ENCODE data around the gene GRK5. TPM values are rescaled to one million over a fixed set of nuclear protein-coding genes. Genes with fewer than 3 reads are reported as not detected.

GRK5 gene
- total RNA-seq, 1 donor from 2014 or later: 26.2 TPM

DNA sequence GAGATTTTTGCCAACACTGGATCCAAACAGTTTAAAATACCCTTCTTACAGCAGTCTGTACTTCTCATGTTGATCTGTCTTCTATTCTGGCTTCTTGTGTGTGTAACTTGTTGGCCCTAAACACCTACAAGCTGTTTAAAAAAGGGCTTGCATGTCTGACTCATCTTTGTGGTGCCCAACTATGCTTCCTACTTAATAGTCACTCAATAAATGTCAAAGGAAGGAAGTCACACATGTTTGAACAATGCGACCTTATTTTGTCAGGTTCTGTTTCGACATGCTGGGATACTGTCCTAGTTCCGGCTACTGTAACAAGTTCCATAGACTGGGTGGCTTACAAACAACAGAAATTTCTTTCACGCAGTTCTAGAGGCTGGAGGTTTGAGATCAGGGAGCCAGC lies 9.4 kb upstream of the GRK5 start:
- no peak for DNase-seq (ENCODE audit: low spot score)

DNA sequence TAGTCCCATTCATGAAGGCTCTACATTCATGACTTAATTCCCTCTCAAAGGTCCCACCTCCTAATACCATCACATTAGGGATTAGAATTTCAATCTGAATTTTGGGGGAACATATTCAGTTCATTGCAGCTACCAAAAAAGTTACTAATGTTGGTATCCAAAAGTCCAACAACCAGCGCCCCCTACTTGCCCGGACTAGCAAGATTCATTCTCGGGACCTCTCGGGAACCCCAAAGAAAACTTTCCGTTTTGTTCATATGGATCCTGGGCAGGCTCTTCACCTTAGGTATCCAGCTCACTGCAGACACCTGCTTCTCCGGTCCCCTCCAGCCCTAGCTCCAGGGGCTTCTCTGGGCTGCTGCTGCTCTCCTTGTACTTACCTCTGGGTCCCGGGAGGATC lies 8.9 kb upstream of the GRK5 start:
- no peak for DNase-seq (ENCODE audit: low spot score)

- peak; percentile 87 for DNase-seq (ENCODE audit: low spot score)
These were observed 8.0 kb upstream of the GRK5 start for GRCh38 chr10:119199231-119199992.

- DNase-seq (ENCODE audit: low spot score): no peak
These were observed 6.1 kb upstream of the GRK5 start for GRCh38 chr10:119201233-119201632.

- DNase-seq (ENCODE audit: low spot score): peak; percentile 22
These were observed 4.4 kb upstream of the GRK5 start for GRCh38 chr10:119203006-119203405.

- peak; percentile 28 for DNase-seq (ENCODE audit: low spot score)
These were observed 1.3 kb upstream of the GRK5 start for GRCh38 chr10:119205894-119206602.

- peak; percentile 79 for DNase-seq (ENCODE audit: low spot score)
These were observed 587 bp upstream of the GRK5 start for GRCh38 chr10:119206603-119207365.

DNA sequence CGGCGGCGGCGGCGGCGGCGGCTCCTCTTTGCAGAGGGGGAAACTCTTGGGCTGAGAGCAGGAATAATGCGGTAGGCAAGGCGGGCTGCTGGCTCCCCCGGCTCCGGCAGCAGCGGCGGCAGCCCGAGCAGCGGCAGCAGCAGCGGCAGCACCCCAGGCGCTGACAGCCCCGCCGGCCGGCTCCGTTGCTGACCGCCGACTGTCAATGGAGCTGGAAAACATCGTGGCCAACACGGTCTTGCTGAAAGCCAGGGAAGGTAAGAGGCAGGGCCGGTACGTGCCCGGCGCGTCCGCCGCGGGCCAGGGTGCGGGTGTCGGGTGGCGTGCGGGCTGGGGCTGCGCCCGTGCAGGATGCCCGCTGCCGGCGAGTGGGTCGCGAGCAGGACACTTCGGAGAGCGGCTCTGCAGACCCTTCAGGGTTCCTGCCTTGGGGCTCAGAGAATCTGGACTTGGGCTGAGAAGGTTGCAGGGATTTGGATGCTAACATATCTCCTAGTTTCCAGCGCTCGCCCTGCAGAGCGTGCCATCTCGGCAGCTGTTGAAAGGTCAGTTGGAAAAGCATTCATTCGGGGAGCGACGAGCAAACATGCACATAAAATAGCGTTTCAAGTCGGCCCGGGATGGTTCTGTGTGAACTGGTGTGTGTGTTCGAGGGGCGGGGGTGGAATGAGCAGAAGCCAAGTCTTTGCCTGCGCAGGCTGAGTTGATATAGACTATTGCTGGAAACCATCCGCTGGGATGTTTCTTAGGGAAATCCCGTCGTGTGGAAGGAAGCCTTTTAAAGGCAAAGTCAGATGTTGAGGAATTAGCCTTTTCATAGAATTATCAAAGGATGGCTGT lies 562 bp downstream of the GRK5 start:
- peak; percentile 85 for DNase-seq (ENCODE audit: low spot score)

- DNase-seq (ENCODE audit: low spot score): peak; percentile 64
These were observed 1.2 kb downstream of the GRK5 start for GRCh38 chr10:119208553-119208940.

- DNase-seq (ENCODE audit: low spot score): peak; percentile 76
These were observed 1.8 kb downstream of the GRK5 start for GRCh38 chr10:119209035-119209735.

- peak; percentile 29 for DNase-seq (ENCODE audit: low spot score)
These were observed 2.5 kb downstream of the GRK5 start for GRCh38 chr10:119209736-119210355.

GRCh38 chr10:119210633-119211032 lies 3.3 kb downstream of the GRK5 start:
- DNase-seq (ENCODE audit: low spot score): no peak

DNA sequence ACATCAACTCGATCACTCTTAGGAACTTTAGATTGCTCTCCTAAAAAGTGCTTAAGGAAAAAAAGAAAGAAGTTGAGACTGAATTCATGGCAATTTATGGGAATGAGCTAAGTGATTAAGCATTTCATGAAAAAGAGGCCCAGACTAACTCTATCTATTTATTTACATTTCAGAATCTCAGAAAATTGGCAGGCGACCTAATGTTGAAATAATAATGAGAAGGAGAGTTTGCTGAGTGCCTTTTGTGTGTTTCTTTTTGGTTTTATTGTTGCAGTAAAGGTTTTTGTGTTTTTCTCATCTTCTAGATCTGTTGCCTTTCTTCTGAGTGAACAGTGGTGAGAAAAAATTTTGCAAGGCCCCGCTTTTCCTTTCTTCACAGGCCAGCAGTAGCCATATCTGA lies 3.8 kb downstream of the GRK5 start:
- DNase-seq (ENCODE audit: low spot score): peak; percentile 54

DNA sequence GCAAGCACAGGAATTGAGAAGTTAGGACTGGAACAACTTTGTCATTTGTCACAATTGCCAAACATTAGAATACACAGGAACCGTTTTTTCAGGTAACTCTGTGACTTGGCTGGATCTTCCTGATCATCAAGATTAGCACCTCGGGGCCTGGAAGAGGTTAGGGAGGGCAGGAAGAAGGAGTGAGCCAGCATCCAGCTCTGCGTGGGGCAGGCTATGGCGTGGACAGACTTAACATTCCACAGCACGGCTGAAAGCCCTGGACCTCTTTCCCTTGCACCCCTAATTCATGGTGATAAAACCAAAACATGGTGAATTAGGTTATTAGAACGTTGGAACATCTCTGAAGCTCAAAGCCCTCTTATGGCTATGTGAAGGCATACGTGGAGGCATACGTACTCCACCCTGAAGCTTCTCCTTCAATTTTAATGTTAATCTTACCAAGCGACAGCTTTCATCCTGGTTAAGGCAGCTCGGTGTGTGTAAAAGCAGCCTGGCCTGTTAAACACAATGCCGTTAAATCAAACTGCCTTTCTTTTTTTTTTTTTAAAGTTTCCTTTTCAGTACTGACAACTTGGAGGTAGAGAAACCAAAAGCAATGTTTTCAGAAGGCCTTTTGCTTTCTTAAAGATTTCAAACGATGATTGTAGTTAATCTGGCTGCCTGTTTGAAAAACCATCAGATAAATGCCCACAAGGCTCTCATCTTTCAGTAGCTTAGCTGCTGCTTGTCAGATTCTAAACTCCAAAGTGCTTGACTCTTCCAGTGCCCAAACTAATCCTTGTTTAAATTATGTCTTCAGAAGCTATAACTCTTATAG lies 4.5 kb downstream of the GRK5 start:
- DNase-seq (ENCODE audit: low spot score): peak; percentile 54

GRCh38 chr10:119215371-119215770 lies 8.0 kb downstream of the GRK5 start:
- no peak for DNase-seq (ENCODE audit: low spot score)

DNA sequence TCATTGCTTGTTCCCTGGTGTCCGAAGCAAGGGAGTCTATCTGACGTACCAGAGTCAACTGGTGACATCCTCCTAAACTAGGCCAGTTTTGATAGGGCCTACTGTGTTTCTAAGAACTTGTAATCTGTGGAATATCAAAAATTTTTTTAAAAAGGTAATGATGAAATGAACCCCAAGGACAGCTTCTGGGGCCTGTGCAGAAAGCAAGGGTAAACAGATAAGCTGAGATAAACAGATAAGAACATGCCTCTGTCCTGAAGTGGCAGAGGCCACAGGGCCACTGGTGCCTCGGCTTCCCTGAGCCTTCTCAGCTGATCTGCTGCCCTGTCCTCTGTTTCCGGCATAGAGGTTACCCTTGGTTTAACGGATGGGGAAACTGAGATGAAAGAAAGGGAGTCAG lies 8.8 kb downstream of the GRK5 start:
- no peak for DNase-seq (ENCODE audit: low spot score)

DNA sequence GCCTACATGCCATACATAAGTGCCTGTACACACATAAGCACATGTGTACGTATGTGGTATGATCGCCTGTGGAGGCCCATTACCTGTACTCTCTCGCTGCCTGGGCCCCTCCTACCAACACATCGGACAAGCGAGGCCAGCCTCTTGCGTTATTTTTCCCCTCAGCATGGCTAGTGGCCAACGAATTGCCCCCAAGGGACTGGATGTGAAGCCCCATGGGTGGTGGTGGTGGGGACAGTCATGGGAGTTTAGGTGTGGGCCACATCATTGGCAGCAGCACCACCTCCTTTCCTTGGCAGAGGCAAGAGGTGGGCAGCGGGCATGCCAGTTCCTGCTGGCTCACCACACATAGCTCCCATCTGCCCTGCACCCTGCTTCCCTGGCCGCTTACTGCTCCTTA lies 10.0 kb downstream of the GRK5 start:
- DNase-seq (ENCODE audit: low spot score): no peak

DNA sequence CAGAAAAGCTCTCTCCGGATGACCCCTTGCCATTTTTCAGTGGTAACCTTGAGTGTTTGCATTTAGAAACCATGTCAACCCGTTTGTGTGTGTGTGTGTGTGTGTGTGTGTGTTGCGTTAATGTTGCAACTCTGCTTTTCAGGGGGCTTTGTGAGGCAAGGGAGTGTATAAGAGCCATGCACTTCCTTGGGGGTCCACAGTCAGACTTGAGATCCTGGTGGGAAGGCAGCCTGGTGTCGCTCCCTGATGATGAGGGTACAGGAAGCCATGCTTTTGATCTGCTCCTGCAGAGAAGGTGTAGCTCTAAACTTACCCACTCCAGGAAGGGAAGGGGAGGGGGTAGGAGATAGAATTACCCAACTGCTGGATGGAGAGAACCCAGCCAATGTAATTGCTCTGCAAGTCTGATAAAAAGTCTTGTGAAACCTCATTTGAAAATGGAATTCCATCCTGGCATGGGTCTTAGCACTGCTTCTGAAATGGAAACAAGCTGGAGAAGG lies 10.7 kb downstream of the GRK5 start:
- no peak for DNase-seq (ENCODE audit: low spot score)

GRCh38 chr10:119219871-119220270 lies 12.5 kb downstream of the GRK5 start:
- no peak for DNase-seq (ENCODE audit: low spot score)
